HG02759 (cell line): ENCODE measurements around the gene TSPY2.
"Not testable (repeated sequence)": the region's sequence is repeated elsewhere in the genome, so short reads cannot be mapped to it uniquely, and the experiment has no call there.

Experiments
- ATAC-seq: cut with Tn5 transposase; IDR thresholded peaks from one replicate; pipeline ENCODE4 v1.9.1; 2021; ENCODE audit warnings: mild to moderate bottlenecking, moderate library complexity; ENCODE audit not compliant: unreplicated experiment

The TSPY2 gene

GRCh38 chrY:6245923-6246322, at the start of gene TSPY2:
TSPY2 (plus strand) TSS chrY:6246223; CDS start chrY:6246269, 46 bp downstream.
- not testable (repeated sequence) for ATAC-seq

GRCh38 chrY:6209565-6209964, 36.5 kb upstream of the TSPY2 start:
- ATAC-seq, result not testable (repeated sequence)

DNA sequence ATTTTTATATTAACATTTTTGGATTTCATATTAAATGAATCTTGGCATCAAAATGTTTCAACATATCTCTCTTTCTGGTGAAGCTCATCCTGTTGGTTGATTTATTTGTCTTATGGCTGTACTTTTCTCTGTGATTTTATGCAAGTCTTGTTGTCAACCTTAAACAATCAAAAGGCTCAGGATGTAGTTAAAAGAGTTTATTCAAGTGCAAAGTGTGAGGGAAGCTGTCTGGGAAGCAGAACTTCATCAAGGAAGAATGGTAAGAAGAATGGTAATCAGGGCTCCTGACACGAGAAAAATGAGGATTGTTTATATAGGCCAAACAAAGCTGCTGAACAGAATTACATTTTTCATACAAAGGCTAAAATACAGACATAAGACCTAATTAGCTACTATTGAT, 29.0 kb upstream of the TSPY2 start:
- not testable (repeated sequence) for ATAC-seq

DNA sequence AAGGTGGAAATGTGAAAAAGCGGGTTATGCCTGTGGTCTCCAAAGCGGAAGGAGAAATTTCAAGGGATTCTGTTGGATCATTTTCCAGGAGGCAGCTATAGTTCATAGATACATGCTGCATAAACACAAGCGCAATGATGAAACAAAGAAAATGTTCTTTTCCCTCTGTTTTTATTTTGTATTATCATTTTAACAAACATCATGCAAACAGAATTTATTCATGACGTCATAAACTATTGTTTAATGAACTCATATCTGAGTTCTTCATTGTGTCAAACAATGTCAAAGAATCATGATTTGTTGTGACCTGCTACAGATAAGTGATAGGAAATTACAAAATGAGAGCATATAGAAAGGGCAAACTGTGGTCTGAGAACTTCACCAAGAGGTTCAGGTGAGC, 23.8 kb downstream of the TSPY2 start:
- not testable (repeated sequence) for ATAC-seq
